Activated gamma-delta T cell treated with anti-CD3 and anti-CD28 coated beads, Interleukin-2, amount 50 U/mL, for 16 hours (primary cell): ENCODE data around the gene TENM4.

ENCODE experiments used
- DNase-seq: peaks from one replicate; pipeline ENCODE4 v3.0.0-alpha.2; 2020; ENCODE audit warnings: low read depth

The TENM4 gene

DNA sequence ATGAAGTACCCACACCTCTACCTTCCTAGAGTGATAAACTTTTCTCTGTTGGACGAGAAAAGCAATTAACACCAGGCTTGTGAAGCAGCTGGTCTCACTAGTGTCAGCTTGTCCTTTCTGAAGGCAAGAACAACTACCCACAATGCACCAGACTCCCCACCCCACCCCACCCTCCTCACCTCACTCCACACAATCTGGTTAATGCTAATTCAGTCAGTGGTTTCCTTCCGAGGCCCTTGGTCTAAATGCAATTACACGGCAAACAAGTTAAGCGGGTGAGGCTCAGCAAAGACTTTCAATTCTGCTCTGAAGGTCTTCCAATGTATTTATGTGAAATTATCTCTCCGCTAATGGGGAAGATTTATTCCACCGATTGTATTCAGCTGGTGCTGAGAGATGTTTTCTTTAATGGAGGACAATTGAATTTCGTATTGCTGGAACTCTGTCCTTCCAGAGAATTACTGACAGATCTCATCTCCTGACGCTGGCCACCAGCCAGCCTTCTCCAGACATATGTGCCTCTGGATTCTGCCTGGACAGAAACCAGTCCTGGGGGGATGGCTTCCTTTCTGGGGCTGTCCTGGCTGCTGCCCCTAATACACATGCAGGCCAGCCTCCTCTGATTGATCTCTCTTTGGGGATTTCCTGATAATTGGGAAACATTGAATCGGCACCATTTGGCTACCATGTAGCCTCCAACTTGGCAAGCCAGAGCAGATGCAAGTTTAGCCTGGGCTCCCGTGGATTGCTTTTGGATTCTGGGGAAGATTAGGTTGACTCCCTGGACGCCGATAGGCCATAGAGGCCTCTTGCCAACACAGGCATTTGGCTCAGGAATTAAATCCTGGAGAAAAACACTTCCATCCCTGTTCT, 700.4 kb downstream of the TENM4 start:
- DNase-seq = no peak

- DNase-seq = no peak
These were observed 702.9 kb downstream of the TENM4 start for GRCh38 chr11:78737891-78738290.

DNA sequence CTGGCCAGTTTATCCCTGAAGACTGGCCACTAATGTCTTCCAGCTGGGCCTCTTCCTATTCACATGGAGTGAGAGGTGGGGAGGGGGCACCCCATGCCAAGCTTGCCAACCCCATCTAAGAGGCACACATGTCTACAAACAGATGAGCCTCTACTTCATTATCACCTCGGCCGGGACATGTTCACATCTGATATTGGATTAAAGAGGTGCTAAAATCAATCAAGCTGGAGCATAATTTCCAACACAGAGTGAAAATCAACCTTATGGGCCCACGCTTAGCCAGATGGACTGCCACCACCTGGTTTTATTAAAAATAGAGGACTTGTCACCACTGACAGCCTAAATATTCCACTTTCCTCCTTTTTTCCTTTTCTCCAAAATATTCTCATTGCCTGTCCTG, 703.5 kb downstream of the TENM4 start:
- no peak for DNase-seq

- no peak for DNase-seq
These were observed 705.1 kb downstream of the TENM4 start for GRCh38 chr11:78735711-78736110.

DNA sequence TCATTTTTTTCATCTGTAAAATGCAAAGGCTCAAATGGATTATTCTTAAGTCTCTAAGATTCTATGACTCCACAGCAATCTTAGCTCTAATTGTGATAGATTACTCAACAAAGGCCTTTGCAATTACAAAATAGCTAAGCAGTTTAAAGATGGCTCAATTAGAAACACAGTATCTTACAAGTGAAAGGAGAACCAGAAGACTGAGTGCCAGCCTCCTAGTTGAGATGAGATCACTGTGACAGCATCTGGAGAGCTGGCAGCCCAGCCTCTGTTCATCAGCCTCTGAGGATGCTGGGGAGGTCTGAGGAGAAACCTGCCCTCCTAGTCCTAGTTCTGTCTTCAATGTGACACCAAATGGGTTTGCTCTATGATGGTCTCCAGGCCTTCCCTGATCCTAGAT, 707.8 kb downstream of the TENM4 start:
- no peak for DNase-seq

DNA sequence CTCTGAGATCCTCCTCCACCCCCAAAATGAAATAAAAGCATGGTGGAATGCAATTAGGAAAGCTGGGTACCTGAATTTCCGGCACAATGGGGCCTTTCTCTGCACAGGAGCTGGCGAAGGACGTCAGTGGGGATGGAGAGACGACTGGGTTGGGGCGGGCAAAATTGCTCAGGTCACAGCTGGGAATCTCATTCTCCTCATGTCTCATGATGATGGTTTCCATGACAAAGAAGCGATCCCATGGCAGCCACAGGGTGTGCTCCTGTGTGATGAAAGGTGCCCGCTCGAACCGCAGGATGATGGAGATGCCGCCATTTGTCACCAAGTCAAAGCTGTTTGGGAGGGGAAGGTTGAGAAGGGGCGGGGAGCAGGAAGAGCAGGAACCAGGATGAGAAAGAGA, 708.6 kb downstream of the TENM4 start:
- DNase-seq = no peak

GRCh38 chr11:78731027-78731426, 709.8 kb downstream of the TENM4 start:
- DNase-seq = no peak

- no peak for DNase-seq
These were observed 710.5 kb downstream of the TENM4 start for GRCh38 chr11:78730267-78730824.

DNA sequence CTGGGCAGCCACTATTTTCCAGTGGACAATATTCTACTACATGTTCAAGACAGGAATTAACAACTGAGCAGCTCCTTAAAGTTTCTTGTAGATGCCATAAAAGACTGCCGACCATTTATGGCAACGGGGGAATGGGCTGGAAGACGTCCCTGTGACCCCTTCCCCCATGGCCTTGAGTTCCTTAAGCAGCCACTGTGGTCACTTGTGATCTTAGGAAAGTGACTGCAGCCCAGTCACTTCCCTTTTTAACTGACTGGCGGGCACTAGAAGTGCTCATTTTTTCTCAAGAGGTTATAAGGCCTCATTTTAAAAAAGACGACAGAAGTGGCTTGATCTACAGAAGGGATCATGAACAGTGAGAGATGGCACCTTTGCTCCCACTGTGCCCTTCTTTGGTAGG, 713.0 kb downstream of the TENM4 start:
- DNase-seq = no peak

- DNase-seq = no peak
These were observed 715.6 kb downstream of the TENM4 start for GRCh38 chr11:78725200-78725599.

DNA sequence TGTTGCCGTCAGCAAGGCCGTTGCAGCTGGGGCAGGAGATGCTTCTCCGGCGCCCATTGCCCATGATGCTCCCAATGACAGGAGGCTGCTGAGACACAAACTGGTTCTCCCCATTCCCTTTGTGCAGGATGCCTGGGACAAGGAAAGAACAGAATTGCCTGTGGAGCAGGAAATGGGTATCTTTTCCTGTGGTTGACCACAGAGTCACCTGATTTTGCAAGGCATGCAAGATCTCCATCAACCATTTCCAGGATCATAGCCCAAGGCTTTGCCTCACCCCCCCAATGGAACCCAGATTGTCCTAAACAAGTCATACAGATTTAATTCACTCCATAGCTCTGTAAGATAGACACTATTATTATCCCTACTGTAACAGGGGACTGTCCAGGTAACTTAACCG, 718.0 kb downstream of the TENM4 start:
- DNase-seq = no peak

- no peak for DNase-seq
These were observed 720.4 kb downstream of the TENM4 start for GRCh38 chr11:78720281-78720989.

DNA sequence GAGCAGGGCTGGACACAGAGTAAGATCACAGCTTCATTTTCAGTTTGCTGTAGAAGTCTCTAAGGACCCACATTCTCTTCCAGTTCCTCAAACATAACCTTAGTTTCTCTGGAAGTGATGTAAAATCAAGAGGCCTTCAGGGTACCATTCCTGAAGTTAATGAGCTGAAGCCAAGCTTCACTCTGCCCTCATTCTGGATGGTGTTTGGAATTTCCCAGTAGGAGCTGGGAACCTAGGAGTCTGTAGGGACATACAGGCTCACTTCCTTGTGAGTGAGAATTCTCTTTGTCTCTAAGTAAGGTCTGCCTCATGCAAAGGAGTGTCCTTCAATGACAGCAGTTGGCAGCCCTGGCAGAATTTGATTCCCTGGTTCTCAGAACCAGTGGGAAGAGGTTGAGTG, 723.8 kb downstream of the TENM4 start:
- no peak for DNase-seq

- DNase-seq = no peak
These were observed 725.1 kb downstream of the TENM4 start for GRCh38 chr11:78715639-78716311.

- no peak for DNase-seq
These were observed 726.3 kb downstream of the TENM4 start for GRCh38 chr11:78714539-78714938.

DNA sequence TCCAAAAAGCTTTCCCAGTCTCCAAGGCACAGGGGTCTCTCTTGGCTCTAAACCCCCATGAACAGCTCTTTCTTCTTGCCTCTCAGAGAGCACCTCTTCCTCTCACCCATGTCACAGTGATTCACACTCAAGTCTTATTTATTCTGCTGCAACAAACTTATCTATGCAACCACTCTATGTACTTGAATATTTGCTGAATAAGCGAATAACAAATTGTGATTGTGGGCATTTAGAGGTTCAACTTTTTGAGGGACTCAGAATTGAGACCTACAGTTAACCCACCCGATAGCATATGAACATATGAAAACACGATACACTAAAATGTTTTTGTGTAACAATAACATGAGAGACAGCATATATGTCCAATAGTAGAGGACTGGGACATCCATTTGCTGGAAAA, 729.1 kb downstream of the TENM4 start:
- no peak for DNase-seq

GRCh38 chr11:78710417-78710816, 730.4 kb downstream of the TENM4 start:
- no peak for DNase-seq

DNA sequence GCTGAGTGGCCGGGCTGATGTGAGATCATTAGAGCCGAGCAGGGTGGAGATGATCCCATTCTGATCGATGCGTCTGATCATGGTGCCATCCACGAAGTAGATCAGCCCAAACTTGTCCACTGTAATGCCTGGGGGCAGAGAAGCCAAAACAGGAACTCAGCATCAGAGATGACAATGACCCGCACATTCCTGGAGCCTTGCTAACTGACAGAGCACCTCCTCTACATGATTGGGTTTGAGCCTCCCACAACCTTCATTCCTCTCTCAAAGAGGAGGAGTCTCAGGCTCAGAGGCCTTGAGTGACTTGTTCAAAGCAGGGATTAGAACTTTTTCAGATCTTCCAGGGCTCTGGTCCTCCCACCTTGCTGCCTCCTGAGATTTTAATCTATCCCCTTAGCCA, 732.4 kb downstream of the TENM4 start:
- no peak for DNase-seq

DNA sequence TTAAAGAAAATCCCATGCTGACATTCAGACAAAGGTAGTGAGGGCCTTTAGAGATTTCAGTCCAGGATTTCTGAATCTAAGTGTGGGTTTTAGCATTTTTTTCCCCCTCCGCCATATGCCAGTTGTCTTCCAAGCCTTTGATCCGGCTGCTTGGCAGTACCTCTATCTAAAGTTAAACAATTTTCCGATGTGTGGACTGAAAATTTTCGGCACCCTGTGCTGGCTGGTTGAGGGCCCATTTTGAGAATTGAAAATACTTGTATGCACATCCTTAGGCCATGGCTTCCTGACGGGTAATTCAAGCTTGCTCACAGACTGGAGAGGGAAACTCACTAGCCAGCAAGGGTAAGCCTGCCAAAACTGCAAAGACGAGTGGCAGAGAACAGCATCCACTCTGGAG, 734.3 kb downstream of the TENM4 start:
- DNase-seq = no peak

DNA sequence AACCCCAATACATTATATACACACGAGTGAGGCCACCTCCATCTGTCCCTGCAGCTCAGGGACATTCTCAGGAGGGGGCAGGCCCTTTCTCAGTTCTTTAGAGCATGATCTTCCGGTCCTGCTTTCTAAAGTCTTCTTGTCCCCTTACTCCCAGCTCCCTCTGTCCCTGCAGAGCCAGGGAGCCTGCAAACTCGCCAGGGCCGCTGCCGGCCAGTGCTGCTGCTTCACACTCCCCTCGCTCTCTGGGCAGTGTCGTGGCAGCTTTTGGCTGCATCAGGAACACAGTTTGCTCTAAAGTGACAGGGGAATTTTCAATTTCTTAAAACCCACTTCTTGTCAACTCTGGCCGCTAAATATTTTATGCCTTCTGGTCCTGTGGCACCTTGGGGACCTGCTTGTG, 736.0 kb downstream of the TENM4 start:
- DNase-seq = no peak

- no peak for DNase-seq
These were observed 741.2 kb downstream of the TENM4 start for GRCh38 chr11:78699609-78700135.

DNA sequence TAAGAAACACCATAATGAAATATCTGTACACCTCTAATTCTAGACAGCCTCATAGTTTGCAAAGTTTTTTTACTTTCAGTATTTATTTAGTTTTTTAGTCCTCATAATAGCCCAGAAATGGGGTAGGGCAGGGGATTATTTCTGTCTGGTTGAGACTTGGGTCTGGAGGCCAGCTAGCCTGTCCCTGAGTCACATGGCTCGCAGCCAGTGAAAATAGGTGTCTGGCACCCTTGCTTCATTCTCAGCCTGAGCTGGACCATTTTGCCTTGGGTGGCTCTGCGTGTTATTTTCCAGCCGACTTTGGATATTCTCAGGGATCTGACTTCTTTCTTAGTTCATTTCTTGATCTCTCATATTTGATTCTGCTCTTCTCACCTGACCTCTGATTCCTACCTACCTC, 742.2 kb downstream of the TENM4 start:
- no peak for DNase-seq
